B cell (primary cell): ENCODE data around the gene PRDX2. TPM values are rescaled to one million over a fixed set of nuclear protein-coding genes. Genes with fewer than 3 reads are reported as not detected.

Experiments
- ATAC-seq: fragments of 200-7000 bp; cut with Tn5 transposase; one replicate; pipeline ENCODE4 v1.10.0; 2021; ENCODE audit warnings: low read depth, mild to moderate bottlenecking, moderate number of reproducible peaks, moderate library complexity
- CTCF ChIA-PET: fragments of 350-600 bp; sonication (Branson Sonifier 250); formaldehyde crosslinking; loops from one replicate; lab custom pipeline; 2021; ENCODE audit warnings: antibody characterized with exemption, inconsistent platforms; lab: Charles Lee
- POLR2A ChIA-PET: fragments of 350-600 bp; sonication (Branson Sonifier 250); formaldehyde crosslinking; loops from one replicate; lab custom pipeline; 2021; ENCODE audit warnings: antibody characterized with exemption; lab: Charles Lee
- DNase-seq: peaks from one replicate; pipeline ENCODE4 v3.0.0; 2013
- H2AFZ ChIP-seq: 2 replicates; pipeline ENCODE4 v1.6.1; 2012; ENCODE audit warnings: mild to moderate bottlenecking, low read depth, low read length; ENCODE audit not compliant: insufficient read depth, poor library complexity, severe bottlenecking
- H3K27ac ChIP-seq, 2 donors: 1 replicate in 1 of 2; 2 replicates in 1 of 2; pipeline ENCODE4 v1.5.1; 2012 to 2013; ENCODE audit warnings: low read length in 2 of 2, mild to moderate bottlenecking in 2 of 2, moderate library complexity in 1 of 2
- H3K27me3 ChIP-seq, 4 experiments: fragments of 200-600 bp in 1 of 4; sonication (generic) in 1 of 4; replicated peaks in 1 of 4; 1 replicate in 2 of 4; 2 replicates in 2 of 4; pipeline versions ENCODE4 v1.6.1 to v1.7.0; 2013 to 2016; ENCODE audit warnings: low read length in 3 of 4, mild to moderate bottlenecking in 2 of 4, mixed read lengths in 1 of 4, moderate library complexity in 1 of 4; ENCODE audit not compliant: insufficient read depth in 4 of 4, control insufficient read depth in 3 of 4; ENCODE audit errors: control extremely low read depth in 1 of 4
- H3K36me3 ChIP-seq, 2 experiments: replicated peaks in 1 of 2; 1 replicate in 1 of 2; 2 replicates in 1 of 2; pipeline versions ENCODE4 v1.6.1 to v1.7.1; 2013; ENCODE audit warnings: low read length in 1 of 2; ENCODE audit not compliant: insufficient read depth in 2 of 2, control insufficient read depth in 1 of 2; ENCODE audit errors: control extremely low read depth in 1 of 2, extremely low read depth in 1 of 2
- H3K4me1 ChIP-seq, 2 donors: fragments of 200-600 bp in 1 of 2; sonication (generic) in 1 of 2; 1 replicate in 1 of 2; 2 replicates in 1 of 2; pipeline versions ENCODE4 v1.5.1 to v1.6.1; 2013 to 2017; ENCODE audit warnings: low read length in 2 of 2; ENCODE audit not compliant: control insufficient read depth in 2 of 2, insufficient read depth in 2 of 2
- H3K4me2 ChIP-seq: replicated peaks from 2 replicates; pipeline ENCODE3; 2012; ENCODE audit warnings: mild to moderate bottlenecking, low read depth, low read length; ENCODE audit not compliant: poor library complexity, severe bottlenecking
- H3K4me3 ChIP-seq, 5 experiments: fragments of 200-600 bp in 1 of 5; sonication (generic) in 1 of 5; 1 replicate in 3 of 5; 2 replicates in 2 of 5; pipeline versions ENCODE4 v1.5.1 to v1.7.0; 2011 to 2016; ENCODE audit warnings: low read length in 4 of 5, mild to moderate bottlenecking in 4 of 5, low read depth in 2 of 5, control low read depth in 1 of 5, moderate library complexity in 1 of 5; ENCODE audit not compliant: insufficient read depth in 1 of 5; ENCODE audit errors: control extremely low read depth in 1 of 5, extremely low read depth in 1 of 5
- H3K79me2 ChIP-seq: fragments of 200-600 bp; sonication (generic); one replicate; pipeline ENCODE4 v1.6.0; 2016; ENCODE audit warnings: low read length; ENCODE audit not compliant: control insufficient read depth, insufficient read depth
- H3K9ac ChIP-seq: fragments of 200-600 bp; sonication (generic); 2 replicates; pipeline ENCODE4 v1.6.1; 2017; ENCODE audit warnings: mild to moderate bottlenecking, low read length, moderate library complexity
- H3K9me3 ChIP-seq, 3 donors: one replicate each; pipeline versions ENCODE4 v1.6.1 to v1.7.1; 2013; ENCODE audit warnings: low read length in 2 of 3; ENCODE audit not compliant: control insufficient read depth in 2 of 3, insufficient read depth in 1 of 3; ENCODE audit errors: control extremely low read depth in 1 of 3
- H4K20me1 ChIP-seq: 2 replicates; pipeline ENCODE4 v1.6.0; 2012; ENCODE audit warnings: mild to moderate bottlenecking, low read length; ENCODE audit not compliant: insufficient read depth, control insufficient read depth, poor library complexity, severe bottlenecking
- H3K27ac Mint-ChIP-seq: one replicate; pipeline ENCODE4 v1.8.0; 2021; ENCODE audit warnings: mixed read lengths
- H3K27me3 Mint-ChIP-seq: one replicate; pipeline ENCODE4 v1.8.0; 2021; ENCODE audit warnings: mixed read lengths
- H3K4me1 Mint-ChIP-seq: one replicate; pipeline ENCODE4 v1.8.0; 2021; ENCODE audit warnings: mixed read lengths
- H3K4me3 Mint-ChIP-seq: one replicate; pipeline ENCODE4 v1.8.0; 2021; ENCODE audit warnings: mixed read lengths
- H3K9me3 Mint-ChIP-seq: one replicate; pipeline ENCODE4 v1.8.0; 2022; ENCODE audit warnings: mixed read lengths; ENCODE audit not compliant: insufficient read depth
- CTCF ChIP-seq: fragments of 200-600 bp; IDR thresholded peaks from one replicate; pipeline ENCODE4 v1.8.0; 2022; ENCODE audit warnings: antibody characterized with exemption, mild to moderate bottlenecking
- EZH2 ChIP-seq: IDR thresholded peaks from 2 replicates; pipeline ENCODE4 v1.6.1; 2012; ENCODE audit warnings: borderline replicate concordance, low read depth, mild to moderate bottlenecking, moderate library complexity, low read length; ENCODE audit not compliant: insufficient read depth, poor library complexity, severe bottlenecking
- whole genome bisulfite sequencing: methylation state at CpG from one replicate; pipeline ENCODE4 v1.1.5; 2013; ENCODE audit warnings: missing lambda C conversion rate; ENCODE audit not compliant: insufficient coverage; 5-methylcytosine and 5-hydroxymethylcytosine counted together
- intact Hi-C: fragments of 100-400 bp; cut with micrococcal nuclease; formaldehyde crosslinking; loops from one replicate; pipeline ENCODE4 v1.10.0; 2022
- polyA plus RNA-seq: library from polyadenylated mRNA; depleted of rRNA; stranded (reverse); fragments of >200 nt; gene quantifications from 2 replicates; pipeline ENCODE4 v1.2.3, GENCODE V29; 2012
- total RNA-seq, 2 donors: library from RNA; stranded (reverse); fragments of 120-200 nt in 1 of 2; gene quantifications; 1 replicate in 1 of 2; 2 replicates in 1 of 2; pipeline versions ENCODE4 v1.2.3 to v1.2.4, GENCODE V29; 2013 to 2022

The PRDX2 gene
- total and polyA plus RNA-seq, 2 donors (not counting 1 experiment from before 2014, with no cell fraction given), result 45.5 to 66.1 TPM

DNA sequence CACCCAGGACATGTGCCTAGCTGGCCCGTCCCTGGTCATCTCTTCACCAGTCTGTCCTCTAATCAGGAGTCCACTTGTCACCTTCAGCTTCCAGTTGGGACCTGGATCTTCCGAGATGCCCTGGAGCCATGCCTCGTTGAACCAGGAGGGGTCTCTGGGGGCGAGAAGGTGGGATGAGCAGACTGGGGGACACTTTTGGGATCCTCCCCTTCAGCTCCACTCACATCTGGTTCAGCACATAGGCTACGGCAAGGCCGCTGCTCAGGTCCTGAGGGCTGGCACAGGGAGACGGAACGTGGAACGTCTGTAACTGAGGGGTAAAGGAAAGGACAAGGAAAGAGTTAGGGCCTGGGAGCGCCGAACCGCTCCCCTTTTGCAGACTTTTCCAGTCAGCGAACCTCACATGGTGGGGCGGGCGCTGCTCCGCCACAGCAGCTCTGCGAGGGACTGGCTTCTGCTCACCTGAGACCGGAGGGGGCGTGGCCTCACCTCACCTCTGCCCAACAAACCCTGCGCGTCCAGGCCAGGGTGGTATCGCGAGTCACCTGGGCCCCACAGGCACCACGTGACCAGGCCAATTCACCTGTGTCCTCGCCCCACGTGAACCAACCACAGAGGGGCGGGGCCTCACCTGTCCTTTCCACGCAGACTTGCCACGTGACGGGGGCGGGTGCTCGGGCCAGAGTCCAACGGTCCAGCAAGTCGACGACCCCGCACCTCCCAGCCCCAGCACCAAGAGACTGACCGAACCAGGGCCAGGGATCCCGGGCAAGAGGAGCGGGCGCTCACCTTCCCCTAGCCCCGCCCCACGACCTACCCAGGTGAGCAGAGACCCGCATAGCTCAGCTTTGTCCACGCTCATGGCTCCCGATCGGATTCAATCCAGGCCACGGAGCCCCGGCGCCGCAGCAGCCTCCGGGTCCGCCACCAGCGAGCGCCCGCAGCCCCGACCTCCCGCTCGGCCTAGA lies 26.7 kb downstream of the PRDX2 start, which contains the start of gene HOOK2:
TSS of gene HOOK2 (minus strand) at position 965 of the 968 bp plus-strand sequence. CDS start at position 862, 103 bp downstream.
- Histone ChIP-seq H3K36me3 (no peaks in the 10 kb centered on the region), H3K79me2 (peaks cover 2% of the 10 kb centered on the region), H3K27ac (peak within 1 kb of the TSS; percentile 48 to 58), H2AFZ (peak within 1 kb of the TSS; percentile 88), H3K27me3 (no peaks in the 10 kb centered on the region), H4K20me1 (no peaks in the 10 kb centered on the region), H3K9me3 (no peaks in the 10 kb centered on the region), H3K4me3 (peak within 1 kb of the TSS; percentile 44 to 79 (median 68)), H3K4me1 (peaks cover 19 to 36% of the 10 kb centered on the region in 2 donors), H3K4me2 (peak within 1 kb of the TSS; percentile 99), H3K9ac (peak within 1 kb of the TSS; percentile 83)
- TF ChIP-seq EZH2, result no peak
- no peak for TF ChIP-seq CTCF
- peak within 1 kb of the TSS; percentile 63 for H3K27ac Mint-ChIP-seq
- intact Hi-C loops, result loop anchor here (1.0 to 2.0 kb wide), 2 partner anchors 38 to 52 kb away; partner anchors contain the start of genes GET3 and TNPO2
- ChIA-PET CTCF (interaction anchor here (3.4 to 27.9 kb wide), 4 partner anchors 8 to 73 kb away, joined by 22 to 1147 read pairs (median 50); partner anchors contain the start of genes JUNB, PRDX2, RNASEH2A and THSD8), POLR2A (interaction anchor here (0.6 to 6.9 kb wide), 4 partner anchors 19 to 1020 kb away, joined by 3 to 233 read pairs (median 4); partner anchors contain the start of genes JUNB and ZSWIM4)
- H3K4me1 Mint-ChIP-seq, result peaks cover 36% of the 10 kb centered on the region
- no peaks in the 10 kb centered on the region for H3K9me3 Mint-ChIP-seq
- DNase-seq (no peak), ATAC-seq (no peak)
- peak within 1 kb of the TSS; percentile 86 for H3K4me3 Mint-ChIP-seq
- WGBS, result 22% methylated on average over 52 of the region's 58 CpGs
- no peaks in the 10 kb centered on the region for H3K27me3 Mint-ChIP-seq
